ENCODE results near the gene ERI3. TPM values are rescaled to one million over a fixed set of nuclear protein-coding genes. Genes with fewer than 3 reads are reported as not detected.

The ERI3 gene
- total RNA-seq, 1 donor from 2014 or later = 58.3 TPM

GRCh38 chr1:44230796-44231195, 124.3 kb downstream of the ERI3 start:
- Mint-ChIP-seq H3K4me1 (ENCODE audit: low read depth, unreplicated experiment) (no peaks in the 10 kb centered on the region), H3K27ac (ENCODE audit: unreplicated experiment) (no peak overlapping the region), H3K4me3 (ENCODE audit: unreplicated experiment) (no peak overlapping the region), H3K9me3 (ENCODE audit: unreplicated experiment) (no peaks in the 10 kb centered on the region), H3K27me3 (ENCODE audit: low read depth, unreplicated experiment) (no peaks in the 10 kb centered on the region), H3K36me3 (ENCODE audit: low read depth, unreplicated experiment) (peaks cover 24% of the 10 kb centered on the region)
- TF ChIP-seq CTCF (IDR thresholded peaks at IDR 0.05; ENCODE audit: insufficient read depth, low read depth, low read length) (no peak), EZH2 (IDR thresholded peaks at IDR 0.05; ENCODE audit: insufficient read depth, low read length) (no peak)
- Histone ChIP-seq H3K27me3 (ENCODE audit: insufficient read depth, low read length) (no peaks in the 10 kb centered on the region), H3K79me2 (ENCODE audit: insufficient read depth, low read length) (no peaks in the 10 kb centered on the region), H3K36me3 (ENCODE audit: insufficient read depth, low read length) (no peaks in the 10 kb centered on the region), H3K4me3 (ENCODE audit: insufficient read depth, low read depth, low read length) (no peak overlapping the region), H4K20me1 (ENCODE audit: insufficient read depth, low read length) (no peaks in the 10 kb centered on the region), H2AFZ (ENCODE audit: low read depth, low read length) (no peak overlapping the region), H3K9me3 (ENCODE audit: insufficient read depth, low read depth, low read length) (no peaks in the 10 kb centered on the region), H3K4me1 (ENCODE audit: insufficient read depth, low read length) (no peaks in the 10 kb centered on the region), H3K27ac (ENCODE audit: low read depth, low read length) (no peak overlapping the region), H3K9ac (ENCODE audit: low read length) (no peak overlapping the region), H3K4me2 (ENCODE audit: low read length) (no peak overlapping the region)
- DNase-seq (ENCODE audit: low read depth) = no peak
- FAIRE-seq = no peak

- no peaks in the 10 kb centered on the region for H3K9me3 Mint-ChIP-seq (ENCODE audit: unreplicated experiment)
- no peaks in the 10 kb centered on the region for H3K27me3 Mint-ChIP-seq (ENCODE audit: low read depth, unreplicated experiment)
- Histone ChIP-seq H3K4me2 (ENCODE audit: low read length) (no peak overlapping the region), H3K4me3 (ENCODE audit: insufficient read depth, low read depth, low read length) (no peak overlapping the region), H3K79me2 (ENCODE audit: insufficient read depth, low read length) (no peaks in the 10 kb centered on the region), H2AFZ (ENCODE audit: low read depth, low read length) (no peak overlapping the region), H3K9ac (ENCODE audit: low read length) (no peak overlapping the region), H3K9me3 (ENCODE audit: insufficient read depth, low read depth, low read length) (no peaks in the 10 kb centered on the region), H3K27ac (ENCODE audit: low read depth, low read length) (no peak overlapping the region), H3K4me1 (ENCODE audit: insufficient read depth, low read length) (no peaks in the 10 kb centered on the region), H3K36me3 (ENCODE audit: insufficient read depth, low read length) (no peaks in the 10 kb centered on the region), H3K27me3 (ENCODE audit: insufficient read depth, low read length) (no peaks in the 10 kb centered on the region), H4K20me1 (ENCODE audit: insufficient read depth, low read length) (no peaks in the 10 kb centered on the region)
- no peaks in the 10 kb centered on the region for H3K4me1 Mint-ChIP-seq (ENCODE audit: low read depth, unreplicated experiment)
- FAIRE-seq = no peak
- TF ChIP-seq EZH2 (IDR thresholded peaks at IDR 0.05; ENCODE audit: insufficient read depth, low read length) (no peak), CTCF (IDR thresholded peaks at IDR 0.05; ENCODE audit: insufficient read depth, low read depth, low read length) (no peak)
- peaks cover 24% of the 10 kb centered on the region for H3K36me3 Mint-ChIP-seq (ENCODE audit: low read depth, unreplicated experiment)
- no peak for DNase-seq (ENCODE audit: low read depth)
- no peak overlapping the region for H3K4me3 Mint-ChIP-seq (ENCODE audit: unreplicated experiment)
- H3K27ac Mint-ChIP-seq (ENCODE audit: unreplicated experiment) = no peak overlapping the region
Measured at GRCh38 chr1:44229435-44230167, 125.5 kb downstream of the ERI3 start.

- no peak overlapping the region for H3K4me2 ChIP-seq (ENCODE audit: low read length)
Measured at GRCh38 chr1:44228218-44228617, 126.8 kb downstream of the ERI3 start.

More at GRCh38 chr1:44228218-44228617, 126.8 kb downstream of the ERI3 start:
- Mint-ChIP-seq H3K9me3 (ENCODE audit: unreplicated experiment) (no peaks in the 10 kb centered on the region), H3K4me3 (ENCODE audit: unreplicated experiment) (no peak overlapping the region), H3K27me3 (ENCODE audit: low read depth, unreplicated experiment) (no peaks in the 10 kb centered on the region), H3K36me3 (ENCODE audit: low read depth, unreplicated experiment) (peaks cover 18% of the 10 kb centered on the region), H3K27ac (ENCODE audit: unreplicated experiment) (no peak overlapping the region), H3K4me1 (ENCODE audit: low read depth, unreplicated experiment) (no peaks in the 10 kb centered on the region)
- no peak overlapping the region for H3K9ac ChIP-seq (ENCODE audit: low read length)
- H3K27me3 ChIP-seq (ENCODE audit: insufficient read depth, low read length) = no peaks in the 10 kb centered on the region
- no peaks in the 10 kb centered on the region for H3K9me3 ChIP-seq (ENCODE audit: insufficient read depth, low read depth, low read length)
- DNase-seq (ENCODE audit: low read depth) = no peak
- FAIRE-seq = no peak
- no peak overlapping the region for H2AFZ ChIP-seq (ENCODE audit: low read depth, low read length)
- peaks cover 4% of the 10 kb centered on the region for H4K20me1 ChIP-seq (ENCODE audit: insufficient read depth, low read length)
- no peak overlapping the region for H3K27ac ChIP-seq (ENCODE audit: low read depth, low read length)
- H3K4me3 ChIP-seq (ENCODE audit: insufficient read depth, low read depth, low read length) = no peak overlapping the region
- no peaks in the 10 kb centered on the region for H3K79me2 ChIP-seq (ENCODE audit: insufficient read depth, low read length)
- H3K4me1 ChIP-seq (ENCODE audit: insufficient read depth, low read length) = no peaks in the 10 kb centered on the region
- H3K36me3 ChIP-seq (ENCODE audit: insufficient read depth, low read length) = no peaks in the 10 kb centered on the region
- TF ChIP-seq CTCF (IDR thresholded peaks at IDR 0.05; ENCODE audit: insufficient read depth, low read depth, low read length) (no peak), EZH2 (IDR thresholded peaks at IDR 0.05; ENCODE audit: insufficient read depth, low read length) (no peak)
